GM23338 (cell line): ENCODE results near the gene DOCK3.

Experiments used
- CREB1 ChIP-seq: fragments of 250-450 bp; sonication (Bioruptor Pico); IDR thresholded peaks from 2 replicates; pipeline ENCODE4 v1.5.0; 2020; ENCODE audit warnings: low read depth, mild to moderate bottlenecking, moderate library complexity
- EZH2 ChIP-seq: fragments of 200-600 bp; sonication (generic); IDR thresholded peaks from one replicate; pipeline ENCODE4 v1.8.0; 2017; ENCODE audit warnings: antibody characterized with exemption, mild to moderate bottlenecking, low read depth; ENCODE audit not compliant: unreplicated experiment
- EZH2phosphoT487 ChIP-seq: fragments of 200-600 bp; sonication (generic); IDR thresholded peaks from one replicate; pipeline ENCODE4 v1.8.1; 2018; ENCODE audit warnings: antibody characterized with exemption; ENCODE audit not compliant: unreplicated experiment
- JUNB ChIP-seq: IDR thresholded peaks from one replicate; pipeline ENCODE4 v1.6.1; 2016; ENCODE audit warnings: antibody characterized with exemption; ENCODE audit not compliant: unreplicated experiment
- NANOG ChIP-seq: IDR thresholded peaks from 2 replicates; pipeline ENCODE4 v1.6.1; 2016; ENCODE audit warnings: antibody characterized with exemption, borderline replicate concordance
- POLR2AphosphoS5 ChIP-seq: IDR thresholded peaks from 2 replicates; pipeline ENCODE4 v1.6.1; 2016; ENCODE audit warnings: antibody characterized with exemption, low read depth
- STAT1 ChIP-seq: IDR thresholded peaks from one replicate; pipeline ENCODE4 v1.6.1; 2016; ENCODE audit warnings: antibody characterized with exemption; ENCODE audit not compliant: unreplicated experiment
- ZNF114 ChIP-seq: fragments of 250-450 bp; sonication (Bioruptor Pico); IDR thresholded peaks from 2 replicates; pipeline ENCODE4 v1.5.0; 2020; ENCODE audit warnings: mild to moderate bottlenecking, moderate library complexity
- ZNF331 ChIP-seq: fragments of 250-450 bp; sonication (Bioruptor Pico); IDR thresholded peaks from 2 replicates; pipeline ENCODE4 v1.5.0; 2020; ENCODE audit warnings: low read depth, mild to moderate bottlenecking, moderate library complexity
- TF ChIP-seq, protein P1 (sequence below), 2 experiments: fragments of 200-600 bp in 1 of 2; sonication (generic) in 1 of 2; conservative IDR thresholded peaks; 2 replicates each; pipeline versions ENCODE4 v1.5.1 to v1.6.1; 2016 to 2017; ENCODE audit warnings: antibody characterized with exemption in 2 of 2, low read depth in 2 of 2, mild to moderate bottlenecking in 2 of 2, moderate library complexity in 1 of 2
- TF ChIP-seq, protein P2 (sequence below): IDR thresholded peaks from one replicate; pipeline ENCODE4 v1.6.1; 2018; ENCODE audit warnings: antibody characterized with exemption; ENCODE audit not compliant: unreplicated experiment
- TF ChIP-seq, protein P3 (sequence below): IDR thresholded peaks from 2 replicates; pipeline ENCODE4 v1.6.1; 2016; ENCODE audit warnings: antibody characterized with exemption
- TF ChIP-seq, protein P4 (sequence below): fragments of 250-450 bp; sonication (Bioruptor Pico); IDR thresholded peaks from 2 replicates; pipeline ENCODE4 v1.5.0; 2020; ENCODE audit warnings: mild to moderate bottlenecking, moderate library complexity

DNA sequence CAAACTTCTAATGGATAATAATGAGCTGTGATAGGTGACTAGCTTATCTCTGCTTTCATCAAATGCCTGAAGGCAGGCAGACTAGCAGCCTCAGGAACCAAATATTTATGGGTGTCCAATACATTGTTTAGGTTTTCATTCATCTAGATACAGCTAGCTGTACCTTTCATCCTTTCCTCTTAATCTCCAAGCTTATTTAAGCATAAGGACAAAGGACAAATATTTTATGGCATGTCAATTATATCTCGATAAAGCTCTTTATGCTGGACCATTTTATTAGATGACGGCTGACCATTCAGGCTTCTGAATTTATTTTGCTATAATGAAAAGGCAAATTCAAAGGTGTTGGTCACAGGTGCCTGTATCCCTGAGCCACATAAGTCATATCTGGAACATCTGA is 733.3 kb downstream of the DOCK3 start:
- TF ChIP-seq, protein P1, sequence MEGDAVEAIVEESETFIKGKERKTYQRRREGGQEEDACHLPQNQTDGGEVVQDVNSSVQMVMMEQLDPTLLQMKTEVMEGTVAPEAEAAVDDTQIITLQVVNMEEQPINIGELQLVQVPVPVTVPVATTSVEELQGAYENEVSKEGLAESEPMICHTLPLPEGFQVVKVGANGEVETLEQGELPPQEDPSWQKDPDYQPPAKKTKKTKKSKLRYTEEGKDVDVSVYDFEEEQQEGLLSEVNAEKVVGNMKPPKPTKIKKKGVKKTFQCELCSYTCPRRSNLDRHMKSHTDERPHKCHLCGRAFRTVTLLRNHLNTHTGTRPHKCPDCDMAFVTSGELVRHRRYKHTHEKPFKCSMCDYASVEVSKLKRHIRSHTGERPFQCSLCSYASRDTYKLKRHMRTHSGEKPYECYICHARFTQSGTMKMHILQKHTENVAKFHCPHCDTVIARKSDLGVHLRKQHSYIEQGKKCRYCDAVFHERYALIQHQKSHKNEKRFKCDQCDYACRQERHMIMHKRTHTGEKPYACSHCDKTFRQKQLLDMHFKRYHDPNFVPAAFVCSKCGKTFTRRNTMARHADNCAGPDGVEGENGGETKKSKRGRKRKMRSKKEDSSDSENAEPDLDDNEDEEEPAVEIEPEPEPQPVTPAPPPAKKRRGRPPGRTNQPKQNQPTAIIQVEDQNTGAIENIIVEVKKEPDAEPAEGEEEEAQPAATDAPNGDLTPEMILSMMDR (conservative IDR thresholded peaks at IDR 0.05; ENCODE audit: low read depth in 2 of 2), result no peak
- TF ChIP-seq EZH2 (no peak), POLR2AphosphoS5 (no peak), JUNB (no peak), EZH2phosphoT487 (no peak), STAT1 (no peak), CREB1 (no peak), ZNF331 (CRISPR knock-in tag) (no peak), NANOG (no peak), ZNF114 (CRISPR knock-in tag) (no peak)
- TF ChIP-seq, protein P2, sequence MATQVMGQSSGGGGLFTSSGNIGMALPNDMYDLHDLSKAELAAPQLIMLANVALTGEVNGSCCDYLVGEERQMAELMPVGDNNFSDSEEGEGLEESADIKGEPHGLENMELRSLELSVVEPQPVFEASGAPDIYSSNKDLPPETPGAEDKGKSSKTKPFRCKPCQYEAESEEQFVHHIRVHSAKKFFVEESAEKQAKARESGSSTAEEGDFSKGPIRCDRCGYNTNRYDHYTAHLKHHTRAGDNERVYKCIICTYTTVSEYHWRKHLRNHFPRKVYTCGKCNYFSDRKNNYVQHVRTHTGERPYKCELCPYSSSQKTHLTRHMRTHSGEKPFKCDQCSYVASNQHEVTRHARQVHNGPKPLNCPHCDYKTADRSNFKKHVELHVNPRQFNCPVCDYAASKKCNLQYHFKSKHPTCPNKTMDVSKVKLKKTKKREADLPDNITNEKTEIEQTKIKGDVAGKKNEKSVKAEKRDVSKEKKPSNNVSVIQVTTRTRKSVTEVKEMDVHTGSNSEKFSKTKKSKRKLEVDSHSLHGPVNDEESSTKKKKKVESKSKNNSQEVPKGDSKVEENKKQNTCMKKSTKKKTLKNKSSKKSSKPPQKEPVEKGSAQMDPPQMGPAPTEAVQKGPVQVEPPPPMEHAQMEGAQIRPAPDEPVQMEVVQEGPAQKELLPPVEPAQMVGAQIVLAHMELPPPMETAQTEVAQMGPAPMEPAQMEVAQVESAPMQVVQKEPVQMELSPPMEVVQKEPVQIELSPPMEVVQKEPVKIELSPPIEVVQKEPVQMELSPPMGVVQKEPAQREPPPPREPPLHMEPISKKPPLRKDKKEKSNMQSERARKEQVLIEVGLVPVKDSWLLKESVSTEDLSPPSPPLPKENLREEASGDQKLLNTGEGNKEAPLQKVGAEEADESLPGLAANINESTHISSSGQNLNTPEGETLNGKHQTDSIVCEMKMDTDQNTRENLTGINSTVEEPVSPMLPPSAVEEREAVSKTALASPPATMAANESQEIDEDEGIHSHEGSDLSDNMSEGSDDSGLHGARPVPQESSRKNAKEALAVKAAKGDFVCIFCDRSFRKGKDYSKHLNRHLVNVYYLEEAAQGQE, result no peak
- TF ChIP-seq, protein P3, sequence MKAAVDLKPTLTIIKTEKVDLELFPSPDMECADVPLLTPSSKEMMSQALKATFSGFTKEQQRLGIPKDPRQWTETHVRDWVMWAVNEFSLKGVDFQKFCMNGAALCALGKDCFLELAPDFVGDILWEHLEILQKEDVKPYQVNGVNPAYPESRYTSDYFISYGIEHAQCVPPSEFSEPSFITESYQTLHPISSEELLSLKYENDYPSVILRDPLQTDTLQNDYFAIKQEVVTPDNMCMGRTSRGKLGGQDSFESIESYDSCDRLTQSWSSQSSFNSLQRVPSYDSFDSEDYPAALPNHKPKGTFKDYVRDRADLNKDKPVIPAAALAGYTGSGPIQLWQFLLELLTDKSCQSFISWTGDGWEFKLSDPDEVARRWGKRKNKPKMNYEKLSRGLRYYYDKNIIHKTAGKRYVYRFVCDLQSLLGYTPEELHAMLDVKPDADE, result no peak
- TF ChIP-seq, protein P4, sequence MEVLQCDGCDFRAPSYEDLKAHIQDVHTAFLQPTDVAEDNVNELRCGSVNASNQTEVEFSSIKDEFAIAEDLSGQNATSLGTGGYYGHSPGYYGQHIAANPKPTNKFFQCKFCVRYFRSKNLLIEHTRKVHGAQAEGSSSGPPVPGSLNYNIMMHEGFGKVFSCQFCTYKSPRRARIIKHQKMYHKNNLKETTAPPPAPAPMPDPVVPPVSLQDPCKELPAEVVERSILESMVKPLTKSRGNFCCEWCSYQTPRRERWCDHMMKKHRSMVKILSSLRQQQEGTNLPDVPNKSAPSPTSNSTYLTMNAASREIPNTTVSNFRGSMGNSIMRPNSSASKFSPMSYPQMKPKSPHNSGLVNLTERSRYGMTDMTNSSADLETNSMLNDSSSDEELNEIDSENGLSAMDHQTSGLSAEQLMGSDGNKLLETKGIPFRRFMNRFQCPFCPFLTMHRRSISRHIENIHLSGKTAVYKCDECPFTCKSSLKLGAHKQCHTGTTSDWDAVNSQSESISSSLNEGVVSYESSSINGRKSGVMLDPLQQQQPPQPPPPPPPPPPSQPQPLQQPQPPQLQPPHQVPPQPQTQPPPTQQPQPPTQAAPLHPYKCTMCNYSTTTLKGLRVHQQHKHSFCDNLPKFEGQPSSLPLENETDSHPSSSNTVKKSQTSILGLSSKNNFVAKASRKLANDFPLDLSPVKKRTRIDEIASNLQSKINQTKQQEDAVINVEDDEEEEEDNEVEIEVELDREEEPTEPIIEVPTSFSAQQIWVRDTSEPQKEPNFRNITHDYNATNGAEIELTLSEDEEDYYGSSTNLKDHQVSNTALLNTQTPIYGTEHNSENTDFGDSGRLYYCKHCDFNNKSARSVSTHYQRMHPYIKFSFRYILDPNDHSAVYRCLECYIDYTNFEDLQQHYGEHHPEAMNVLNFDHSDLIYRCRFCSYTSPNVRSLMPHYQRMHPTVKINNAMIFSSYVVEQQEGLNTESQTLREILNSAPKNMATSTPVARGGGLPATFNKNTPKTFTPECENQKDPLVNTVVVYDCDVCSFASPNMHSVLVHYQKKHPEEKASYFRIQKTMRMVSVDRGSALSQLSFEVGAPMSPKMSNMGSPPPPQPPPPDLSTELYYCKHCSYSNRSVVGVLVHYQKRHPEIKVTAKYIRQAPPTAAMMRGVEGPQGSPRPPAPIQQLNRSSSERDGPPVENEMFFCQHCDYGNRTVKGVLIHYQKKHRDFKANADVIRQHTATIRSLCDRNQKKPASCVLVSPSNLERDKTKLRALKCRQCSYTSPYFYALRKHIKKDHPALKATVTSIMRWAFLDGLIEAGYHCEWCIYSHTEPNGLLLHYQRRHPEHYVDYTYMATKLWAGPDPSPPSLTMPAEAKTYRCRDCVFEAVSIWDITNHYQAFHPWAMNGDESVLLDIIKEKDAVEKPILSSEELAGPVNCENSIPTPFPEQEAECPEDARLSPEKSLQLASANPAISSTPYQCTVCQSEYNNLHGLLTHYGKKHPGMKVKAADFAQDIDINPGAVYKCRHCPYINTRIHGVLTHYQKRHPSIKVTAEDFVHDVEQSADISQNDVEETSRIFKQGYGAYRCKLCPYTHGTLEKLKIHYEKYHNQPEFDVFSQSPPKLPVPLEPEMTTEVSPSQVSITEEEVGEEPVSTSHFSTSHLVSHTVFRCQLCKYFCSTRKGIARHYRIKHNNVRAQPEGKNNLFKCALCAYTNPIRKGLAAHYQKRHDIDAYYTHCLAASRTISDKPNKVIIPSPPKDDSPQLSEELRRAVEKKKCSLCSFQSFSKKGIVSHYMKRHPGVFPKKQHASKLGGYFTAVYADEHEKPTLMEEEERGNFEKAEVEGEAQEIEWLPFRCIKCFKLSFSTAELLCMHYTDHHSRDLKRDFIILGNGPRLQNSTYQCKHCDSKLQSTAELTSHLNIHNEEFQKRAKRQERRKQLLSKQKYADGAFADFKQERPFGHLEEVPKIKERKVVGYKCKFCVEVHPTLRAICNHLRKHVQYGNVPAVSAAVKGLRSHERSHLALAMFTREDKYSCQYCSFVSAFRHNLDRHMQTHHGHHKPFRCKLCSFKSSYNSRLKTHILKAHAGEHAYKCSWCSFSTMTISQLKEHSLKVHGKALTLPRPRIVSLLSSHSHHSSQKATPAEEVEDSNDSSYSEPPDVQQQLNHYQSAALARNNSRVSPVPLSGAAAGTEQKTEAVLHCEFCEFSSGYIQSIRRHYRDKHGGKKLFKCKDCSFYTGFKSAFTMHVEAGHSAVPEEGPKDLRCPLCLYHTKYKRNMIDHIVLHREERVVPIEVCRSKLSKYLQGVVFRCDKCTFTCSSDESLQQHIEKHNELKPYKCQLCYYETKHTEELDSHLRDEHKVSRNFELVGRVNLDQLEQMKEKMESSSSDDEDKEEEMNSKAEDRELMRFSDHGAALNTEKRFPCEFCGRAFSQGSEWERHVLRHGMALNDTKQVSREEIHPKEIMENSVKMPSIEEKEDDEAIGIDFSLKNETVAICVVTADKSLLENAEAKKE (CRISPR knock-in tag), result no peak
